ENCODE results near the gene ALK.

The ALK gene

GRCh38 chr2:29305762-29306161 lies 615.6 kb downstream of the ALK start:
- no peak for DNase-seq

- no peak for DNase-seq
Observed at GRCh38 chr2:29304399-29305060, 616.9 kb downstream of the ALK start.

- DNase-seq = no peak
Observed at GRCh38 chr2:29296585-29296984, 624.8 kb downstream of the ALK start.

GRCh38 chr2:29295845-29296244 lies 625.5 kb downstream of the ALK start:
- no peak for DNase-seq

GRCh38 chr2:29293830-29294438 lies 627.5 kb downstream of the ALK start:
- no peak for DNase-seq

- no peak for DNase-seq
Observed at GRCh38 chr2:29290293-29291047, 630.9 kb downstream of the ALK start.

GRCh38 chr2:29284671-29285070 lies 636.7 kb downstream of the ALK start:
- DNase-seq = no peak

- no peak for DNase-seq
Observed at GRCh38 chr2:29281916-29282247, 639.5 kb downstream of the ALK start.

GRCh38 chr2:29281086-29281915 lies 640.1 kb downstream of the ALK start:
- no peak for DNase-seq

GRCh38 chr2:29278966-29279365 lies 642.4 kb downstream of the ALK start:
- no peak for DNase-seq

GRCh38 chr2:29276151-29276550 lies 645.2 kb downstream of the ALK start:
- DNase-seq = no peak

- DNase-seq = no peak
Observed at GRCh38 chr2:29275186-29275585, 646.2 kb downstream of the ALK start.

- DNase-seq = no peak
Observed at GRCh38 chr2:29273685-29274611, 647.4 kb downstream of the ALK start.

- DNase-seq = no peak
Observed at GRCh38 chr2:29273004-29273684, 648.2 kb downstream of the ALK start.

GRCh38 chr2:29272311-29272710 lies 649.1 kb downstream of the ALK start:
- DNase-seq = no peak

GRCh38 chr2:29270701-29271121 lies 650.7 kb downstream of the ALK start:
- DNase-seq = no peak

- no peak for DNase-seq
Observed at GRCh38 chr2:29269765-29270109, 651.6 kb downstream of the ALK start.

- DNase-seq = no peak
Observed at GRCh38 chr2:29269095-29269764, 652.2 kb downstream of the ALK start.

- DNase-seq = no peak
Observed at GRCh38 chr2:29267720-29268119, 653.7 kb downstream of the ALK start.

- DNase-seq = no peak
Observed at GRCh38 chr2:29263886-29264285, 657.5 kb downstream of the ALK start.

GRCh38 chr2:29262681-29263260 lies 658.6 kb downstream of the ALK start:
- DNase-seq = no peak
